K562 (cell line): ENCODE measurements around the gene ZNF83. TPM values are rescaled to one million over a fixed set of nuclear protein-coding genes. Genes with fewer than 3 reads are reported as not detected.

Experiments
- ATAC-seq: fragments of 200-7000 bp; cut with Tn5 transposase; 3 replicates; pipeline ENCODE4 v1.9.1; 2020; ENCODE audit warnings: moderate library complexity
- BruUV-seq: library from RNA; stranded (reverse); fragments of 400-500 nt; replicated peaks from 2 replicates; lab custom pipeline; 2021; lab: Mats Ljungman, UMichigan
- CTCF ChIA-PET: fragments of 300-600 bp; formaldehyde crosslinking; extraction: SDS; loops from one replicate; lab custom pipeline; 2021; ENCODE audit warnings: low intra/inter-chr PET ratio; lab: Yijun Ruan, JAX
- POLR2A ChIA-PET: fragments of 300-600, 350-650 bp; sonication (Branson Sonifier 250); formaldehyde crosslinking; extraction: SDS; loops from one replicate; lab custom pipeline; 2021; ENCODE audit warnings: antibody characterized with exemption, inconsistent platforms; lab: Yijun Ruan, JAX
- DNase-seq, 4 experiments: peaks; one replicate each; pipeline versions ENCODE4 v3.0.0 to v3.0.0-alpha.2; 2011 to 2018; ENCODE audit warnings: low spot score in 3 of 4, mixed read lengths in 3 of 4; ENCODE audit errors: extremely low read depth in 1 of 4
- FAIRE-seq: peaks from 2 replicates; lab custom pipeline; 2011; peaks lifted over from hg19 to GRCh38; lab: Jason Lieb, UNC
- H2AFZ ChIP-seq: 2 replicates; pipeline ENCODE4 v1.6.0; 2011; ENCODE audit warnings: low read depth, low read length, control low read depth, inconsistent platforms
- H3K27ac ChIP-seq: fragments of 200-600 bp; 3 replicates; pipeline ENCODE4 v1.8.0; 2011; ENCODE audit warnings: low read depth, mild to moderate bottlenecking, control low read depth, inconsistent platforms, low read length, moderate library complexity, mixed read lengths; ENCODE audit errors: extremely low read depth
- H3K27me3 ChIP-seq, 2 experiments: fragments of 300-600 bp in 1 of 2; 2 replicates in 1 of 2; 3 replicates in 1 of 2; pipeline versions ENCODE4 v1.6.0 to v1.8.0; 2011; ENCODE audit warnings: inconsistent platforms in 2 of 2, low read length in 2 of 2, mild to moderate bottlenecking in 1 of 2, mixed read lengths in 1 of 2, moderate library complexity in 1 of 2; ENCODE audit not compliant: control insufficient read depth in 2 of 2, insufficient read depth in 2 of 2
- H3K36me3 ChIP-seq: fragments of 300-600 bp; 3 replicates; pipeline ENCODE4 v1.8.0; 2011; ENCODE audit warnings: mild to moderate bottlenecking, low read length, inconsistent platforms; ENCODE audit not compliant: control insufficient read depth, insufficient read depth
- H3K4me1 ChIP-seq, 2 experiments: fragments of 200-600 bp in 1 of 2; replicated peaks in 1 of 2; 2 replicates in 1 of 2; 3 replicates in 1 of 2; pipeline versions ENCODE4 v1.5.1 to v1.8.0; 2011; ENCODE audit warnings: inconsistent platforms in 2 of 2, low read length in 2 of 2, mild to moderate bottlenecking in 1 of 2, mixed read lengths in 1 of 2, moderate library complexity in 1 of 2; ENCODE audit not compliant: control insufficient read depth in 2 of 2, insufficient read depth in 2 of 2
- H3K4me2 ChIP-seq: 2 replicates; pipeline ENCODE4 v1.6.1; 2011; ENCODE audit warnings: low read length, control low read depth, inconsistent platforms, mixed read lengths; ENCODE audit not compliant: insufficient read depth
- H3K4me3 ChIP-seq: fragments of 200-600 bp; sonication (generic), shearing (Covaris generic); 2 replicates; pipeline ENCODE4 v1.5.1; 2016; ENCODE audit warnings: control low read depth, inconsistent platforms
- H3K79me2 ChIP-seq: fragments of 200-600 bp; 3 replicates; pipeline ENCODE4 v1.8.0; 2011; ENCODE audit warnings: low read length, inconsistent platforms; ENCODE audit not compliant: control insufficient read depth, insufficient read depth
- H3K9ac ChIP-seq, 2 experiments: 2 replicates each; pipeline versions ENCODE4 v1.6.0 to v1.6.1; 2011; ENCODE audit warnings: low read depth in 2 of 2, low read length in 2 of 2, control low read depth in 1 of 2, inconsistent platforms in 1 of 2, mild to moderate bottlenecking in 1 of 2, mixed read lengths in 1 of 2; ENCODE audit not compliant: insufficient read depth in 1 of 2
- H3K9me1 ChIP-seq: one replicate; pipeline ENCODE4 v1.6.0; 2011; ENCODE audit warnings: inconsistent platforms, mild to moderate bottlenecking, low read length, moderate library complexity; ENCODE audit not compliant: control insufficient read depth, insufficient read depth
- H3K9me3 ChIP-seq: replicated peaks from 2 replicates; pipeline ENCODE4 v1.5.1; 2011; ENCODE audit warnings: low read depth, low read length, inconsistent platforms; ENCODE audit not compliant: control insufficient read depth, insufficient read depth
- H4K20me1 ChIP-seq: replicated peaks from 2 replicates; pipeline ENCODE4 v1.6.1; 2011; ENCODE audit warnings: low read length, inconsistent platforms, mixed read lengths; ENCODE audit not compliant: control insufficient read depth, insufficient read depth
- CHCHD3 ChIP-seq: fragments of 250-450 bp; sonication (Bioruptor Pico); IDR thresholded peaks from 2 replicates; pipeline ENCODE4 v2.1.2; 2022; ENCODE audit warnings: mild to moderate bottlenecking
- FOXK2 ChIP-seq, 2 experiments: fragments of 450-650 bp; IDR thresholded peaks in 1 of 2; conservative IDR thresholded peaks in 1 of 2; 2 replicates each; pipeline ENCODE4 v1.6.1; 2016; ENCODE audit warnings: low read depth in 2 of 2, mild to moderate bottlenecking in 1 of 2
- HMGN3 ChIP-seq: IDR thresholded peaks from 2 replicates; pipeline ENCODE4 v1.6.1; 2011; ENCODE audit warnings: borderline replicate concordance, low read depth, mild to moderate bottlenecking, mixed read lengths, low read length; ENCODE audit not compliant: insufficient read length; ENCODE audit errors: extremely low read depth
- JUN ChIP-seq, 2 experiments: sonication (generic) in 1 of 2; formaldehyde crosslinking in 1 of 2; IDR thresholded peaks; 2 replicates each; pipeline versions ENCODE4 v1.6.1 to v1.8.0; 2012 to 2022; ENCODE audit warnings: borderline replicate concordance in 2 of 2, mild to moderate bottlenecking in 2 of 2, improper control_type of control experiment in 1 of 2, low read depth in 1 of 2, low read length in 1 of 2, missing genetic modification reagents in 1 of 2
- KLF1 ChIP-seq: fragments of 450-650 bp; IDR thresholded peaks from 2 replicates; pipeline ENCODE4 v1.6.1; 2016; ENCODE audit warnings: missing genetic modification characterization, missing compliant biosample characterization
- MTA3 ChIP-seq: fragments of 450-650 bp; formaldehyde crosslinking; IDR thresholded peaks from 2 replicates; pipeline ENCODE4 v1.6.1; 2017; ENCODE audit warnings: mild to moderate bottlenecking, borderline replicate concordance
- POLR3G ChIP-seq: IDR thresholded peaks from 2 replicates; pipeline ENCODE4 v1.6.1; 2011; ENCODE audit not compliant: insufficient read length, insufficient replicate concordance; ENCODE audit errors: extremely low read depth
- ZBTB7A ChIP-seq: IDR thresholded peaks from 2 replicates; pipeline ENCODE4 v1.6.1; 2011; ENCODE audit warnings: low read depth, mild to moderate bottlenecking, low read length, moderate library complexity, borderline replicate concordance; ENCODE audit not compliant: control insufficient read depth
- ZFPM2 ChIP-seq: fragments of 250-450 bp; sonication (Bioruptor Pico); IDR thresholded peaks from 2 replicates; pipeline ENCODE4 v1.5.1; 2022; ENCODE audit warnings: mild to moderate bottlenecking
- ZNF282 ChIP-seq: sonication (generic); formaldehyde crosslinking; IDR thresholded peaks from 2 replicates; pipeline ENCODE4 v1.8.1; 2023; ENCODE audit warnings: missing genetic modification reagents
- ZNF3 ChIP-seq: fragments of 250-450 bp; sonication (Bioruptor Pico); IDR thresholded peaks from 2 replicates; pipeline ENCODE4 v1.5.0; 2021; ENCODE audit warnings: mild to moderate bottlenecking, moderate library complexity
- ZNF431 ChIP-seq: sonication (generic); formaldehyde crosslinking; IDR thresholded peaks from 2 replicates; pipeline ENCODE4 v1.8.0; 2022; ENCODE audit warnings: mild to moderate bottlenecking, missing genetic modification reagents
- ZNF780A ChIP-seq: fragments of 250-450 bp; sonication (Bioruptor Pico); IDR thresholded peaks from 2 replicates; pipeline ENCODE4 v1.5.0; 2021; ENCODE audit warnings: mild to moderate bottlenecking
- WGBS: fragments of 100-300 bp; shearing (Covaris generic); methylation state at CpG from one replicate; pipeline ENCODE4 v1.1.6; 2016; ENCODE audit warnings: low coverage, mixed read lengths; ENCODE audit not compliant: insufficient coverage; ENCODE audit errors: missing lambda C conversion rate; 5-methylcytosine and 5-hydroxymethylcytosine counted together
- in situ Hi-C: fragments of 300-500 bp; cut with MboI; formaldehyde crosslinking; loops from 4 replicates; pipeline ENCODE4 v1.15.0; 2018; ENCODE audit warnings: inconsistent platforms, mixed read lengths
- intact Hi-C: fragments of 100-400 bp; cut with micrococcal nuclease; formaldehyde crosslinking; loops from 2 replicates; pipeline ENCODE4 v1.14.2; 2022
- polyA plus RNA-seq, 8 experiments: library from polyadenylated mRNA; depleted of rRNA in 4 of 8; stranded (reverse) in 5 of 8; unstranded in 3 of 8; fragments of >200 nt; fragmentation: Nextera tagmentation in 2 of 8; fragmentation: Illumina TruSeq in 1 of 8; extraction: Ambion mirVana in 2 of 8; extraction: Trizol in 1 of 8; gene quantifications; 2 replicates each; pipeline versions ENCODE4 v1.2.1 to v1.2.3, GENCODE V29; 2011 to 2014; ENCODE audit warnings: inconsistent platforms in 1 of 8, missing spikeins in 1 of 8
- total RNA-seq, 7 experiments: library from RNA; depleted of rRNA in 6 of 7; stranded (reverse); fragments of >200 nt in 6 of 7; fragmentation: Illumina TruSeq in 2 of 7; extraction: Trizol in 2 of 7; gene quantifications; 2 replicates each; pipeline versions ENCODE4 v1.2.1 to v1.2.3, GENCODE V29; 2011 to 2021; ENCODE audit warnings: low replicate concordance in 1 of 7
- TF ChIP-seq, protein P1 (sequence below): IDR thresholded peaks from 3 replicates; pipeline ENCODE4 v1.6.1; 2011; ENCODE audit warnings: borderline replicate concordance, mild to moderate bottlenecking; ENCODE audit not compliant: insufficient read length, insufficient read depth

The ZNF83 gene
- total and polyA plus RNA-seq, 9 of the 15 experiments (the other 6 are each of a cell fraction or from before 2014, with no cell fraction given) = 18.6 to 74.3 (median 51.9) TPM

DNA sequence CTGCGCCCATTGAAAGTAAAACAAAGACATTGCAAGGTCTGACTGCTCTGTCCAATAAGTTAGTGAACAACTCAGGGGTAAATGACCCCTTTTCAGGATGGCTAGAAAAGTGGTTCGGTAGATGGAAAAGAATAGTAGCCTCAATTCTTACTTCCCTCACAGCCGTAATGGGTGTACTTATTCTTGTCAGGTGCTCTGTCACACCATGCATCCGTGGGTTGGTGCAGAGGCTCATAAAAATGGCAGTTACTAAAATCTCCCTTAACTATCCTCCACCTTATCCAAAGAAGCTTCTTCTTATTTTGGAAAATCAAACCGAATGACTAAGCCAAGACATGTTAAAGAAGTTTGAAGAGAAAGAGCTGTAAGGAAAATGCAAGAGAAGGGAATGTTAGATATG, 31.4 kb upstream of the ZNF83 start:
- WGBS = 75% methylated on average over 5 of the region's 5 CpGs
- Histone ChIP-seq H3K4me1 (peaks cover 12 to 24% of the 10 kb centered on the region in 2 experiments), H3K27me3 (no peaks in the 10 kb centered on the region), H3K9me1 (no peaks in the 10 kb centered on the region), H3K9me3 (no peaks in the 10 kb centered on the region), H3K36me3 (peaks cover 47% of the 10 kb centered on the region; the same call in 2 of the 3 replicates), H3K9ac (no peak overlapping the region), H3K4me3 (no peak overlapping the region), H3K4me2 (no peak overlapping the region)
- in situ Hi-C loops = no loop called here
- FAIRE-seq (no peak), DNase-seq (no peak)
- TF ChIP-seq POLR3G (no peak), CHCHD3 (CRISPR knock-in tag) (no peak), ZBTB7A (no peak), KLF1 (tag) (no peak), HMGN3 (no peak), ZFPM2 (no peak), MTA3 (no peak), FOXK2 (conservative IDR thresholded peaks at IDR 0.05 in 1 of 2, IDR thresholded peaks at IDR 0.05 in 1 of 2; ENCODE audit: low read depth in 2 of 2) (no peak), ZNF780A (CRISPR knock-in tag) (no peak), ZNF431 (no peak), JUN (IDR thresholded peaks at IDR 0.05; ENCODE audit: borderline replicate concordance, low read depth, low read length) (no peak), JUN (CRISPR knock-in tag; IDR thresholded peaks at IDR 0.05; ENCODE audit: borderline replicate concordance) (no peak), ZNF3 (no peak), ZNF282 (CRISPR knock-in tag) (no peak)
- TF ChIP-seq, protein P1, sequence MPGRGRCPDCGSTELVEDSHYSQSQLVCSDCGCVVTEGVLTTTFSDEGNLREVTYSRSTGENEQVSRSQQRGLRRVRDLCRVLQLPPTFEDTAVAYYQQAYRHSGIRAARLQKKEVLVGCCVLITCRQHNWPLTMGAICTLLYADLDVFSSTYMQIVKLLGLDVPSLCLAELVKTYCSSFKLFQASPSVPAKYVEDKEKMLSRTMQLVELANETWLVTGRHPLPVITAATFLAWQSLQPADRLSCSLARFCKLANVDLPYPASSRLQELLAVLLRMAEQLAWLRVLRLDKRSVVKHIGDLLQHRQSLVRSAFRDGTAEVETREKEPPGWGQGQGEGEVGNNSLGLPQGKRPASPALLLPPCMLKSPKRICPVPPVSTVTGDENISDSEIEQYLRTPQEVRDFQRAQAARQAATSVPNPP = no peak
- TF ChIP-seq, all 486 proteins: peak for 0
- H2AFZ ChIP-seq = no peak overlapping the region
- intact Hi-C loops = no loop called here
- POLR2A ChIA-PET = interaction anchor here (1.2 to 1.6 kb wide), 2 partner anchors 12 to 14 kb away, joined by 3 to 4 read pairs; no protein-coding TSS in a partner anchor
- no peak overlapping the region for H3K27ac ChIP-seq
- CTCF ChIA-PET = no interaction called here
- no peaks in the 10 kb centered on the region for H4K20me1 ChIP-seq
- peaks cover 88% of the 10 kb centered on the region for H3K79me2 ChIP-seq
- ATAC-seq = no peak
- no TSS peak for BruUV-seq
